HG03064 (cell line): ENCODE measurements around the gene OVCA2.

Source experiments
- ATAC-seq: cut with Tn5 transposase; IDR thresholded peaks from one replicate; pipeline ENCODE4 v1.9.1; 2021; ENCODE audit warnings: low read depth; ENCODE audit not compliant: unreplicated experiment

Gene OVCA2

DNA sequence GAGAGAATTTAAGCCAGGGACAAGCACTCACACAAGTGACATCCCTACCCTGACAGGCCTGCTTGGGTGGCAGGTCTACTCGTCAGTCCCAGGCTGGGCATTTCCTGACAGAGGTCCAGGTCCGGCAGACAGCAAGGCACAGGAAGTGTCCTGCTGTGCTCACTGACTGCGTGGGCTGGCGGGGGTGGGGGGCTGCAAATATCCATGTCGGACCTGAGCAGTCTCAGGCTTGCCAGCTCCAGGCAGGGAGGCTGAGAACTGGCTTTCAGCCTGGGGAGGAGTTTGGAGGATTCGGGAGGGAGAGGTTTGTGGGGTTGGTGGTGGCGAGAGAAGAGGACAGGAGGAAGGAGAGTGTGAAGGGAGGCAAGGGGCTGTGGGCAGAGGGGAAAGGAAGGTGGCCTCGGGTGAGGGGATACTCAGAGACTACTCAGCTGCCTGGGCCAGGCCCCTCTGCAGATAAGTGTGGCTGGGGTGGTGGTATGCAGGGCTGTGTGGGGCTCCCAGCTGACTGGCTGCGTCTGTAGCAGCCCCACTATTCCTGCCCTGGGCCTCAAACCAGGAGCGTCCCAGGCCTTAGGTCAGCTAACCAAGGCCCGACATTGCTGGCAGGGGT lies 20.9 kb downstream of the OVCA2 start:
- ATAC-seq, result no peak

DNA sequence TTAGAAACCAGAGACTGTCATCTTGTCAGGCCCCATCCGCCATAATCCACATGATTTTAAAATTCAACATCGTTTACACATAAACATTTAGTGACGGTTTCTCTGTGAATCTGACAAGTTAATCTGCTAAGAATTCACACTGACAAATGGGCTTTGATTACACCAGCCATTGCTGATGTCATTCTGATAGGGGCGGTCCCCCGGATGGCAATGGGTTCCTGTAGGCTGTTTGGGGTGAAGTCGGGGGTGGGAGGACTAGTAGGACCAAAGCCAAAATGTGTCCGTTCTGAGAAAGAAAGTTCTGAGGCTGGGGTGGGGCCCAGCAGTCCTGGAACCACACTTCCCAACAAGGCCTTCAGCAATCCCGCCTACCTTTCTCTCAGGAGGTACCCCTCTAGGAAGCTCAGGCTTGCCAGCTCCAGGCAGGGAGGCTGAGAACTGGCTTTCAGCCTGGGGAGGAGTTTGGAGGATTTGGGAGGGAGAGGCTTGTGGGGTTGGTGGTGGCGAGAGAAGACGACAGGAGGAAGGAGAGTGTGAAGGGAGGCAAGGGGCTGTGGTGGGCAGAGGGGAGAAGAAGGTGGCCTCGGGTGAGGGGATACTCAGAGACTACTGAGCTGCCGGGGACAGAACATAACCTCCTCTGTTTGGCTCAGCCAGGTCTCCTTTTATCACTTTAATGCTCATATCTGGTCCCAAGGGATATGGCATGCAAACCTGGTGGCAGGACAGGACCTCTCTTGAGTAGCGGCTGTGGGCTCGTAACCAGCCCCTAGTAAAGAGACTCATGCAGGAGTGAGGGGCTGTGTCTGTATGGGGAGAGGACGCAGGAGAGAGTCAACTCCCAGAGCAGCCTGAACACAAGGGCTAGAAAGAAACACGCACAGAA lies 21.7 kb downstream of the OVCA2 start:
- no peak for ATAC-seq

DNA sequence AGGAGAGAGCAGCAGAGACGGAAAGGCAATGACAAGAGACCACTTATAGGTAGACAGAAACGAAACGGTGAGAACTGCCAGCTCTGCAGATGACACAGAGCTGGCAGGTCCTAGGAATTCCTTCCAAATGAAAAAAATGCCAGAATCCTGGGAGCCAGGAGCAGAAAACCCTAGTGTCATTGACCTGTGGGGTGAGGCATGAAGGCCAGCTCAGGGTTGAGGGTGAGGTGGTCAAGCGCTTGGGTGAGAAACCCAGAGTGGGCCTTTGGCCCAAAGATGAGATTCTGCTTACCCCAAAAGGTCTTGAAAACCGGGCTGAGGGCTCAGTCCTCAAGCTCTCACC lies 22.3 kb downstream of the OVCA2 start:
- no peak for ATAC-seq

DNA sequence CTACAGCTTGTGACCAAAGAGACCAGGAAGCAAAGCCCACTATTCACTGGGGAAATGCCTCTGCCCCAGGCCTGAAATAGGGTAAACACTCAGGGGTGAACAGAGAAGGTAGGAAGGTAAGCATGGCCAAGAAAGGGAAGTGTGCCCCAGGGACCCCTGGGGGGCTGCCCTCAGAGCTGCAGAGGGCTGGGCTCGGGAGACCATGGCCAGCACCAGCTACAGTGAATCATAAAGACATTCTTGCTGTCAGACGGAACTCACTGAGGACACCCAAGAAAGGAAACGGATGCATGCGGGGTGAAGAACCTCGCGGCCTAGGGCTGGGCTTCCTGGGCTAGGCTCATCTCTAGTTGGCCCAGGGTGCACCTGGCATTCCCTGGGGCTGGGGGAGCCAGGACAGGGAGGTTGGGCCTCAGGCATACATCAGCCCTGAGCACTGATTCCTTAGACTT lies 22.7 kb downstream of the OVCA2 start:
- no peak for ATAC-seq

DNA sequence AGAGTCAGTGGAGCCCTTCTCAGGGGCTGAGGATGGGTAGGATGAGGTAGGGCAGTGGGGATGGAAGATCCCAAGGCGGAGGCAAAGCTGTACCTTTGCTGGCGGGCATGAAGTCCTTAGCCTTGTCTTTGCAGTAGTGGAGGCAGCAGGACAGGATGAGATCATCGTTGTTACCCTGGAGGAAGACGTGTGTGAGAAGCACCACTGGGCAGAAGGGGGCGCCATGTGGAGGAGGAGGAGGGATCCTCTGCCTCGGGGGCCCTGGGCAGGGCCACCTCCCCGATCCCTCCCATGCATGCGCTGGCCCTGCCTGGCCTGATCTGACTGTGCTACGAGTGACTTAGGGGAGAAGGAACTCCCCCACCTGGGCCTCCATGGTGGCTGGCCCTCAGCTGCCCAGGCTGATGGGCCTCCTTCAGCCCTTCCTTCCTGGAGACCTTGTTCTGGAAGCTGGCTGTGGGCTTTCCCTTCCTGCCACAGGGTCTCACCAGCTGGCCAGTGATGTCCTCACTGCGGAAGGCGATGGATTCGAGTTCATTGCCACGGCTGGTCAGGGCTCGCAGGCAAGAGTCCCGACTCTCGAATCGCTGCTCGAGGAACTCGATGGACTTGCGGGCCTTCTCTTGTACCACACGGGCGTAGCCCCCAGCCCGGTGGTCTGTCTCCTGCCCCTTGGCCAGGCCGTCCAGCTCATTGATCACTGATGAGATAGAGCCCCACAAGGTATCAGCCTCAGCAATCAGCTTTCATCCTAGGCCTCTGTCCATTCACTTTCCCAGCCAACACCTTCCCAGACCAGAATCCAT lies 23.4 kb downstream of the OVCA2 start:
- ATAC-seq, result no peak

DNA sequence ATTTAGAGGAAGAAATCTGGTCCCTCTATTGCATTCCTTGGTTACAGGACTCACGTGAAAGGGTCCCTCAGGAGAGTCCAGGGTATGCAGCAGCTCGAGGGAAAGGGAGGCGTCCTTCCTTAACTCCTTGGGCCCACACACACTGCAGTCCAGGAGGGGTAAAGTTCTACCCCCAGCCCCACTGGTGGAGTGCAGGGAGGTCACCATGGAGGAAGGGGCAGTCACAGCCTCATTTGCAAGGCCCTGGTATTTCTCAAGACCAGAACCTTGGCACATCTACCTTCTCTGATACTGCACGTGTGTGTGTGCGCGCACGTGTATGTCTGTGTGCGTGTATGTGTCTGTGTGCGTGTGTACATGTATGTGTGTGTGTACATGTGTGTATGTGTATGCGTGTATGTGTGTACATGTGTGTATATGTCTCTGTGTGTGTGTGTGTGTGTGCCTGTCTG lies 24.2 kb downstream of the OVCA2 start:
- no peak for ATAC-seq

DNA sequence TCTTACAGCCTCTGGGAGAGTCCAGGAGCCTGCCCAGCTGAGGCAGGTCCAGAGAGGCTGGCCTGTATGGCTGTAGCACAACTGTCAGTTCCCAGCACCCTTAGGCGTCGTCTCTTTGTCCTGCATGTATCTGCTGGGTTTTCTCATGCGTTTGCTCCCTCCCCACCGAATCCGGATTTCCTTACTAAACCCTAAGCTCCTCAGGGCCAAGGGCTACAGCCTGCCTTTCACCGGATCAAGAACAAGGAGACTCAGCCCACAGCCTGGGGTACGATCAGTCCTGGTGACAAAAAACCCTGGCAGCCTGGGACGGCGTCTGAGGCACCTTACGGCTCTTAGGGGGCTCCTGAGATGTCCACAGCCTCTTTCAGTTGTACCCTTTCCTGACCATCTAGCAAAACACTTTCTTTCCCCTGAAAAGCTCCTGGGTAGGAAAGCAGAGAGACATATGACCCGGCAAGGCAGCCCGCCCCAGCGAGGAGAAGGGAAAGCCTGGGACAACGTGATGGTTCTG lies 25.3 kb downstream of the OVCA2 start:
- ATAC-seq, result no peak

DNA sequence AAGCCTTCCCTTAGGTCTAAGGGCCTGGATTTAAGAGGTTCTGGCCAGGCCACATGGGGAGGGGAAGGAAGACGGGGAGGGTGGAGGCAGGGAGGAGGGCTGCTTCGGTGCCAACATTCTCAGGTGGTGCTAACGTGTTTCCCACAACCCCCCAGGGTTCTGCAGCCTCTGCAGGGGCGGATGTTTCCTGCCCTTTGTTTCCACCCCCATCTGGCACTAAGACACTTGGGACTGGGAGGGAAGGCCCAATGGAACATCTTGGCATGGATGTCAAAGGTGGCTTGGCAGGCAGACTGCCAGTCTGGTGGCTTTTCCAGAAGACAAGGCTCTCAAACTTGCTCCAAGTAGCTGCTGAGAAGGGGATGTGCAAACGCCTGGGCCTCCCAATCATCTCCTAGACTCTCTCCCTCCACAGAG lies 25.8 kb downstream of the OVCA2 start:
- no peak for ATAC-seq

DNA sequence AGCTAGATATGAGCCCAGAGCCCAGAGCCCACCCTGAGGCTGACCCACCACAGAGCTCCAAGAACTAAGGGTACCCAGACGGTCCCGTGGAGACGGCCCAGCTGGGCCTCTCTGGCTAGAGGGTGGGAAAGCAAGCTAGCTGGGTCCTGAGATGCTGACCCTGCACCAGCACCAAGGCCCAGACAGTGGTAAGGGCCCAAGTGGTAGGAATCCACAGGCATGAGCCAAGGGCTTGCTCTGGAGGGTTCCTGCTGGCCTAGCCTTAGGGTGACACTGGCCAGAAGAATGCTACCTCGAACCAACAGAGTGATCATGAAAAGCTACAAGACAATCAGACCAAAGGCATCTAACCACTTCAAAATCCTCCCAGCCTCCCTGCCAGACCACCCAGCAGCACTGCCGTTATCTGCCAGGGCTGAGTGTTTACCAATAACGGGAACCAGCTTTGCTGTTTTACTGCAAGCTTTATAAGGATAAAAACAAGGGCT lies 26.3 kb downstream of the OVCA2 start:
- no peak for ATAC-seq

DNA sequence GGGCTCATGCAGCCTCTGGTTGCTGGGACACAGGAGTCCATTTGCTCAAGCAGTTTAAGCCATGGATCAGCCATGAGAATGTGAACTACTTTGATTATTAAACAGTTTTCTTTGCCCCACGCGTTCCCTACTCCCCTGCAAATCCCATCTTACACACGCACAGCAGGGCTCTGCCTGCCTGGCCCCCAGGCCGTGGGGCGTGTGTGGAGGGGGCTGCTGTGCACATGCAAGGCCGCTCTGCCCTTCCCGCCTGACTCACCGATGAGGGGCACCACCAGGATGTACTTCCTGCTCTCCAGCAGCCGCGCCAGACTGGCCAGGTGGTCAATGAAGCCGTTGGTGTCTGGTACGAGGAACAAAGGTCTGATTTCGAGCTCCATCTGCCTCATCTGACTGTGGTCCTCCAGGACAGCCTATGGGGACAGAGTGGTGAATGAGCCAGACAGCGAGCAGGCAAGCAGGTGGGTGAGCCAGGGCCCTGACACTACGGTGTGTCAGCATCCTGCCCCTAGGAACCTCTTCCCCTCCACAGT lies 26.8 kb downstream of the OVCA2 start:
- no peak for ATAC-seq

DNA sequence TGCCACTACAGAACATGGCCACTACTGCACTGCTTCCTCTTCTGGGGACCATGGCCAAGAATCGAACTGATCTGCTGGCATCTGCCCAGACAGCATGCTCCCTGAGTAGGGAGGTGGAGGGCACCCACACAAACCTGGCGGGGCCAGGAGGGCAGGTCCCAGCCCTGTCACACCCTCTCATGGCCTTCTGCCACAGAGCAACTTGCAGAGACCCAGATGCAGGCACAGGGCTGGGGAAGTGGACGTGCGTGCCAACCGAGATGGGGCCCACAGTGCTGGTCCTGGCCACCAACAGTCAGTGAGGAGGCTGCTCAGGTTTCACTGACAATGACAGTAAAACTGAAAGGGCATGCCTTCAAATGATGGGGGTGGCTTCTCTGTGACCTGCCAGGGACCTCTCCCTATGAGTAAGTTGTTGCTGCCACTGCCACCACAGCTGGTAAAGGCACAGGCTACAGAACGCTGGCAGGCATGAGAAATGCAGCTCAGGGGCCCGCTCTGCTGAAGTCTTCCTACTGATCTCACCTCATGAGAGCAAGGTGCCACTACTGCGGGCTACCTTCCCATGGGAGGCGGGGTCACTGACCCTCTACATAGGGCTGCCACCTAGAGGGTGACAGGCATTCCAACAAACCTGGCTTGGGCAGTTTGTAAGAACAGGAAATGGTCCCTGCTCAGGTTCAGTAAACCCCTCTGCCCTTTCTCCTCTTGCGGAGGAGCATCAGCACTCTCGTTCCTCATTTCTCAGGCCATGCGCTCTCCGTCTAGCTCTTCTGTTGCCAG lies 28.6 kb downstream of the OVCA2 start:
- peak; percentile 70 for ATAC-seq

DNA sequence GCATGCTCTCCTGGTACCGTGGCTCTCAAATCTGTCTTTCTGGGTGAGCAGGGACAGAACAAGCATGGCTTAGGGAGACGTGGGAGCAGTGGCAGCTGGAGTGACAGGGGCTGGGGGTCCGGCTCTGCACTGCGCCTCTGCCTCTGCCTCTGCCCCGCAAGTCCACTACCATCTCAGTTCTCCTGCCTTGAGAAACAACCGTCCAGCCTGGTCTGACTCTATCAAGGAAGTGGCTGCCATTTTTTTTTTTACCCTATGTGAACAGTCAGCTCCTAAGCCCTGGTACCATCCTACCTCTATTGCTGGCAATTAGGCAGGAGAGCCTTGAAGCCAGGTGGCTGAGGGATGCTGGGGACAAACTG lies 29.2 kb downstream of the OVCA2 start:
- ATAC-seq, result no peak

DNA sequence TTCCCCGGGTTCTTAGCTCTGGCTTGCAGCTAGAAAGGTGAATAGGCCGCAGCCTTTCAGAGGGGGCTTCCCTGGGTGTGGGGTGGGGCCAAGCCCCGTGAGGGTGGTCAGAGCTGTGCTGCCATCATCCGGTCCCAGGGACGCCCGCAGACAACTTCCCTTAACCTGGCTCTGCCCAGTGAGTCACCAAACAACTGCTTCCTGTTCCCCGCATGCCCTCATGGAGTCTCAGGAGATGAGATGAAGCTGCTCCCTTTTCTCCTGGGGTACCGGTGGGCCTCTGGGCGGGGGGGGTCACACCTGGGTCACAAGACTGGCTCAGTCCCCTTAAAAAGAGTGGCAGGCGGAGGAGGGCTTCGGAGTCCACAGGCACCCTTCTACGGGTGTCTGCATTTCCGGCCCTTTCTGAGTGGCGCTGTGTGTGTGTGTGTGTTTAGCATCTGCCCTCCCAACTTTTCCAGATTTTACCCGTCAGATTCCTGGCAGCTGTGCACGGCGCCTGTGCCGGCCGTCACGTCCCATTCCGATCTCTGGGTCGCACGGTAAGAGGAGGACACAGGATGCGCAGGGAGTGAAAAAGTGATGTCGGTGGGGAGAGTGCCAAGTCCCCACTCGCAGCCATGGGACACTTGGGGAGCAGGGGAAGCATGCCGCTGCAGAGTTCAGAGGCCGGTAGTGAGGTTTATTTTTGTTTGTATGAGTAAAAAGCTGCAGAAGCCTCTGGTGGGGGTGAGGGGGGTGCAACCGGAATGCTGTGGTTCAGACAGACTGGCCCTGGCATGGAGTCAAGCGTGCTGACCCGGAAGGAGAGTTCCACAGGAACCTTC lies 29.8 kb downstream of the OVCA2 start:
- ATAC-seq, result no peak

DNA sequence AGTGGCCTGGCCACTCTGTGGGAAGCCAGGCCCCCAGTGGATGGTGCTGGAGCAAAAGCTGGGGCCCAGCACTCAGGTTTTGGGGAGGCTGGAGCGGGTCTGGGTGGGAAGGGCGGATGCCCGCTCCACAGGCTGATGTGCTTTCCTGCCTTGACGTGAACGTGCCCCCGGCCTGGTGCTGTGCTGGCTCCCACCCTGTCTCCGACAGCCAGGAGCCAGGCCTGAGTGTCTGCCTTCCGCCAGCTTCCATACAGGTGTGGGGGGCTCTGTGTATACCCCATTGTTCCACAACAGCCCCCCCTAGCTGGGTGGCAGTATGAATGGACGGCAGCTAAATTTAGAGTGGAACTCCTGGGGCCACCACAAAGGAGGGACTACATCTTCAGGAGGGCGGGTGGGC lies 33.1 kb downstream of the OVCA2 start:
- no peak for ATAC-seq

DNA sequence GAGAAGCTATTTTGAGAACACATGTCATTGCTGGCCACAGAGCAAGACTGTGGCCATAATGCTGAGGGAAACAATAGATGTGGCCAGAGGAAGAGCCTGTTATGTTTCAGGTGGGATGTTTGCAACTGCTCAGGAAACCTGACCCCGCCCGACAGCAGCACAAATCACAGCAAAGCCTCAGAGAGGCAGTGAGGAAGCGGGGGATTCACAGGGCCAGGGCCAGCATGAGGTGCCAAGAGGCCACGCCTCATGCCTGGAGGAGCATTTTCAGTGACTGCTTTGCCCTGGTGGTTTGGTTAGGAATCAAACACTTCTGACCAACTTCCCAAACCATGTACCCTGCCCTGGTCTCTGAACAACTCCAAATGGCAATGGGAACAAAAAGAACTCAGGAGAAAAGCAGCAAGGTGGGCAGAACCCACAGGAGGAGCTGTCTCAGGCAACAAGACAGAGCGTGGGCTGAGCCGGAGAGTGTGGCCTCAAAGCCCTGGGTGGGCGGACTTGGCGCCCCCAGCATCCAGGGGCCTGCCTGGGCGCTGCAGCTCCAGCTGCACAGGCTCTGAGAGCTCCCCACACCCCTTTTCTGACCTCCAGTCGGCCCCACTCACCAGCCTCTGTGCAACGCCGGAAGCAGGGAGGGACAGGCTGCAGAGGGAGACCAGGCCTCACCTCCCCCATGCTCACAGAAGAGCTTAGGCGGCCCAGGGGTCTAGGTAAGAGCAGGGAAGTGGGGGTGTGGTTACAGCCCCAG lies 33.7 kb downstream of the OVCA2 start:
- ATAC-seq, result no peak

DNA sequence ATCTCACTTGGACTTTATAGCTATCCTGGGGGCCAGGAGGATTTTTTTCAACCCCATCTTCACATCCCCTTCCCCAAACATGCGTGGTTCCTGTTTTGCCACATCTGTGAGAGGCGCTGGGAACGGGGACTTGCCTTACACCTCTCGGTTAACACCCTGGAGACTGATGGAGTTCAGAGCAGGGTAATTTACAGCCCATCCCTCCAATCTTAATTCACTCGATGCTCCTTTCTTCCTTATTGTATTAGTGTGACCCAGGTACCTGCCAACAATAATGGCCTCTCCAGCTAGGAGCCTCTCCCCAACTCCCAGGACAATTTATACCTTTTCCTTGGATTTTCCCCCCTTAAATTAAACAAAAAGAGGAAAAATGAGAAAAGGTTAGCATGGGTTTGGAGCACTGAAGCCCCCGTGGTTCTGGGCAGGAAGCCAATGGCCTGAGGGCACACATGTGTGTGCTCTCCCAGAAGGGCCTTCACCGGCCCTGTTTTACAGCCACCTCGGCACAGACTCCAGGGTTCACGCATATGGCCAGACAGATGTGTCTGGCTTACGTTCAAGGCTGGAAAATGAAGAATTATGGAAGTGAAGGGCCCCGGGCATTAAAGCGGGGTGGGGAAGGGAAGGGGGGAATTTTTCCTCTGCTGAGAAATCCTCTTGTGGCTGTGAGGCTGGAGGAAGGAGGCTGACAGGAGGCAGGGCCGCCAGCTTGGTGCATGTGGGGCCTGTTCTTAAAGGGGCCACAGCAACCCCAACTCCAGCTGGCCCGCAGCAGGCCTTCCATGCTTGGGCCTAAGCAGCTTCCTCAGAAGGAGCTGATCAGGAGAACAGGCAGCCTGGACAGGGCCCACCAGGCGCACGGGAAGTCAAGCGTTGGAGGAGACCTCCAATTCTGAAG lies 34.5 kb downstream of the OVCA2 start:
- no peak for ATAC-seq

DNA sequence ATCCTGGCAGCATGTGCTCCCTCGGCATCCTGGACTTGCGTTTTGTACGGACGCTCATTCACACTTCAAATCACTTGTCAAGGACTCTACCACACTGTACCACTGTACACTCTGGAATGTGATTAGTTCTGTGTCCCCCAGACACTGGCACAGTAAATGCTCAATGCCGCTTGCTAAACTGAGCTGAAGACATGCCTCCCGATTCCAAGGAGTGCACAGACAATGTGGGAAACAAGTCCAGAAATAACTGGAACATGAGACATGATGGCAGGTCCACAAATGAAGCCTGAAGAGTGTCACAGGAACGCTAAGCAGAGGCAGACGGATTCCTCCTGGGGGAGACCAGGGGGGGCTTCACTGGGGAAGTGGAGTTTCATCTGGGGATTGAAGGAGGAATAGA lies 35.2 kb downstream of the OVCA2 start:
- no peak for ATAC-seq
